ENCODE measurements around the gene GSTCD.
"Not testable (repeated sequence)": the region's sequence is repeated elsewhere in the genome, so short reads cannot be mapped to it uniquely, and the experiment has no call there.

The GSTCD gene

GRCh38 chr4:105708181-105709080, at the start of gene GSTCD, which contains the start of gene INTS12:
GSTCD (plus strand) TSS chr4:105708784; CDS start chr4:105717614, 8,830 bp downstream.
INTS12 (minus strand) TSS chr4:105708689; CDS start chr4:105700005, 8,684 bp downstream.
- peak; percentile 84 for DNase-seq

- DNase-seq, result no peak
Observed at GRCh38 chr4:105659190-105659589, 49.4 kb upstream of the GSTCD start.

- no peak for DNase-seq
Observed at GRCh38 chr4:105661028-105661427, 47.6 kb upstream of the GSTCD start.

- no peak for DNase-seq
Observed at GRCh38 chr4:105662935-105663675, 45.5 kb upstream of the GSTCD start.

GRCh38 chr4:105666693-105667092, 41.9 kb upstream of the GSTCD start:
- no peak for DNase-seq

- DNase-seq, result no peak
Observed at GRCh38 chr4:105670684-105671083, 37.9 kb upstream of the GSTCD start.

- DNase-seq, result no peak
Observed at GRCh38 chr4:105671301-105671700, 37.3 kb upstream of the GSTCD start.

- DNase-seq, result no peak
Observed at GRCh38 chr4:105674011-105674410, 34.6 kb upstream of the GSTCD start.

- no peak for DNase-seq
Observed at GRCh38 chr4:105677709-105678108, 30.9 kb upstream of the GSTCD start.

GRCh38 chr4:105679186-105679585, 29.4 kb upstream of the GSTCD start:
- DNase-seq, result no peak

GRCh38 chr4:105683038-105683437, 25.5 kb upstream of the GSTCD start:
- DNase-seq, result no peak

GRCh38 chr4:105686571-105686970, 22.0 kb upstream of the GSTCD start:
- no peak for DNase-seq

- not testable (repeated sequence) for DNase-seq
Observed at GRCh38 chr4:105694812-105695211, 13.8 kb upstream of the GSTCD start.

- not testable (repeated sequence) for DNase-seq
Observed at GRCh38 chr4:105695832-105696231, 12.8 kb upstream of the GSTCD start.

GRCh38 chr4:105698607-105699006, 10.0 kb upstream of the GSTCD start:
- no peak for DNase-seq

- no peak for DNase-seq
Observed at GRCh38 chr4:105707782-105708180, 803 bp upstream of the GSTCD start.

- no peak for DNase-seq
Observed at GRCh38 chr4:105709081-105709450, 482 bp downstream of the GSTCD start.

- DNase-seq, result no peak
Observed at GRCh38 chr4:105710012-105710600, 1.5 kb downstream of the GSTCD start.

- peak; percentile 14 for DNase-seq
Observed at GRCh38 chr4:105710678-105711077, 2.1 kb downstream of the GSTCD start.

GRCh38 chr4:105712766-105713165, 4.2 kb downstream of the GSTCD start:
- DNase-seq, result no peak

- DNase-seq, result no peak
Observed at GRCh38 chr4:105714071-105714521, 5.5 kb downstream of the GSTCD start.

- DNase-seq, result no peak
Observed at GRCh38 chr4:105714932-105715331, 6.3 kb downstream of the GSTCD start.

GRCh38 chr4:105715692-105716278, 7.2 kb downstream of the GSTCD start:
- DNase-seq, result peak; percentile 11
